HG02884 (cell line): ENCODE results near the gene IFIT1B.
"Not testable (repeated sequence)": the region's sequence is repeated elsewhere in the genome, so short reads cannot be mapped to it uniquely, and the experiment has no call there.

ENCODE experiments used
- ATAC-seq: cut with Tn5 transposase; IDR thresholded peaks from one replicate; pipeline ENCODE4 v1.9.1; 2021; ENCODE audit warnings: mild to moderate bottlenecking, moderate library complexity; ENCODE audit not compliant: unreplicated experiment

The IFIT1B gene

GRCh38 chr10:89373916-89374711, 3.7 kb upstream of the IFIT1B start:
- no peak for ATAC-seq

- no peak for ATAC-seq
Observed at GRCh38 chr10:89374713-89375141, 3.1 kb upstream of the IFIT1B start.

- ATAC-seq = no peak
Observed at GRCh38 chr10:89379103-89379502, 1.2 kb downstream of the IFIT1B start.

DNA sequence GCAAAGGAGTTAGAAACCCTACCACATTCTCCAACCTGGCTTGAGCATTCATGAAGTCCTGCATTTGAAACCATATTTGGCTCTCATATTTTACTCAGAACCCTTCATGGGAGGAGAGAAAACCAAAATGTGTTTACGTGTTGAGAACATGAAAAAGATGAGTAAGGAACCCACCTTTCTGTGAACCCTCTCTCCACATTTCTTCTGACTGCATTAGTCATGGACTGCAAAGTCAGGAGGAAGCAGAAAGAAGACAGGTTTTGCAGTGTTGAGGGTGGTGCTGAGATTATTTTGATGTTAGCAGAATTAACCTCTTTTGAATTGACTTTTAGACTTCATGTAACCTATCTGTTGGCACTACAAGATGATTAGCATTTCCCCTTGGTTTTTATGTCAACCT, 4.9 kb downstream of the IFIT1B start:
- no peak for ATAC-seq

GRCh38 chr10:89384474-89385340, 6.9 kb downstream of the IFIT1B start:
- no peak for ATAC-seq

GRCh38 chr10:89388806-89389205, 10.9 kb downstream of the IFIT1B start:
- ATAC-seq = no peak

DNA sequence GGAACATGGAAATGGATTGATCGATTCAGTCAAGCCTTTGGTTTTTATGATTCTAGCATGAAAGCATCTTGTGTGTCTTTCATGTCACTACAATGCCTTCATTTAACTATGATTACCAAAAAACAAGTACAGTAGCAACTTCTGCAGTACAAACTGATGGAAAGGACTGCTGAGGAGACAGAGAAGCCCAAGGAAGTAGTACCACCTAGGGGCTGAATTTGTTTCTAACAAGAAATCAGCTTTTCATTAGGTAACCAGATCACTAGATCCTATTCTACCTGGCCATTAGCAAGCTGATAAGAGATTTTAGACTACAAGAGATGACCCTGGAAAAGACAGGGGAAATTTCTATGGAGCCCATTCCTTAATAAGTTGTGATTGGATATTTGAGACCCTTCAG, 11.4 kb downstream of the IFIT1B start:
- no peak for ATAC-seq

GRCh38 chr10:89390476-89391225, 12.8 kb downstream of the IFIT1B start:
- ATAC-seq = no peak

DNA sequence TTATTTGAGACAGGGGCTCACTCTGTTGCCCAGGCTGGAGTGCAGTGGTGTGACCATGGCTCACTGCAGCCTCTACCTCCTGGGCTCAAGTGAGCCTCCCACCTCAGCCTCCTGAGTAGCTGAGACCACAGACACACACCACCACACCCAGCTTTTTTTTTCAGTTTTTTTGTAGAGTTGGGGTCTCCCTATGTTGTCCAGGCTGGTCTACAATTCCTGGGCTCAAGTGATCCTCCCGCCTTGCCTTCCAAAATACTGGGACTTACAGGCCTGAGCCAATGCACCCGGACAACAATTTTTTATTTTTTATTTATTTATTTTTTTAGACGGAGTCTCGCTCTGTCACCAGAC, 13.3 kb downstream of the IFIT1B start:
- ATAC-seq = not testable (repeated sequence)

GRCh38 chr10:89391907-89392756, 14.3 kb downstream of the IFIT1B start, which contains the start of gene IFIT1:
Gene IFIT1 (plus strand): TSS chr10:89392623. CDS start chr10:89392713, 90 bp downstream.
- ATAC-seq = peak; percentile 88

GRCh38 chr10:89392974-89393373, 15.1 kb downstream of the IFIT1B start:
- ATAC-seq = peak; percentile 41

DNA sequence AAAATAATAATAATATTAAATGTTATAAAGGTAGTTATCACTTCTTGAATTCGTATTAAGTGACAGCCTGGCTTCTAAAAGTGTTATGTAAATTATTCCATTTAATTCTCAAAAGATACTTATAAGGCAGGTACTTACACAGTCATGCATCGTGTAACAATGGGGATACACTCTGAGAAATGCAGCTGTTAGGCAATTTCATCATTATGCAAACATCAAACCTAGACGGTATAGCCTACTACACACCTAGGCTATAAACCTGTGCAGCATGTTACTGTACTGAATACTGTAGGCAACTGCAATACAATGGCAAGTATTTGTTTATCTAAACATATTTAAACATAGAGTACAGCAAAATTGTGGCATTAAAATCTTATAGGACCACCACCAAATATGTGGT, 16.0 kb downstream of the IFIT1B start:
- ATAC-seq = no peak

- ATAC-seq = no peak
Observed at GRCh38 chr10:89395141-89395540, 17.3 kb downstream of the IFIT1B start.

DNA sequence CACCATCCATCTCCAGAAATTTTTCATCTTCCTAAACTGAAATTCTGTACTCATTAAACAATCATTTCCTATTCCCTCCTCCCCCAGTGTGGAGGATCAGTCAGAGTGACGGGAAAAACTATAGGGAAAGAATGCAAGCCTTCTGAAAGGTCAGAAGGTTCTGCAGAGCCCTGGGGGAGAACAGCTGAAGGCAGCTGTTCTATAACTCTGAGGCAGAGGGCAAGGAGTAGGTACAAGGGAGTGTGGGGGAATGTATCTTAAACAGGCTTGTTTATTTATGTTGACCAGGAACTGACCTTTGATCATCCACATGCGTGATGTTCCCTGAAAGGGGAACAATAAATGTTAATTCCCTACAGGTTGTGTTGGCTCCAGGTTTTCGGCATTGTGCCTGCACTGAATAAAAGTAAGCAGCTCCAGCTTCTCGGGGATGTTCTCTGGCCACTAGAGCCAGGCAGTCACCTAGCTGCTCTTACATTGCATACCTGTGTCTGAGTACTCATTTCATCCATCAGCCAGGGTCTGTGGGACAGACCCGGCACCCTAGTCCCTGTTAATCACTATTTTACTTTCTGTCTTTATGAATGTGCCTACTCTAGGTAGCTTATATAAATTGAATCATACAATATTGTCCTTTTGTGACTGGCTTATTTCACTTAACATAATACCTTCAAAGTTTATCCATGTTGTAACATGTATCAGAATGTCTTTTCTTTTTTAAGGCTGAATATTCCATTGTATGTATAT, 20.3 kb downstream of the IFIT1B start:
- ATAC-seq = no peak

GRCh38 chr10:89399956-89400355, 22.1 kb downstream of the IFIT1B start:
- no peak for ATAC-seq

DNA sequence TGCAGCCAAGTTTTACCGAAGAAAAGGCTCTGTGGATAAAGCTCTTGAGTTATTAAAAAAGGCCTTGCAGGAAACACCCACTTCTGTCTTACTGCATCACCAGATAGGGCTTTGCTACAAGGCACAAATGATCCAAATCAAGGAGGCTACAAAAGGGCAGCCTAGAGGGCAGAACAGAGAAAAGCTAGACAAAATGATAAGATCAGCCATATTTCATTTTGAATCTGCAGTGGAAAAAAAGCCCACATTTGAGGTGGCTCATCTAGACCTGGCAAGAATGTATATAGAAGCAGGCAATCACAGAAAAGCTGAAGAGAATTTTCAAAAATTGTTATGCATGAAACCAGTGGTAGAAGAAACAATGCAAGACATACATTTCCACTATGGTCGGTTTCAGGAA, 25.2 kb downstream of the IFIT1B start:
- ATAC-seq = no peak

DNA sequence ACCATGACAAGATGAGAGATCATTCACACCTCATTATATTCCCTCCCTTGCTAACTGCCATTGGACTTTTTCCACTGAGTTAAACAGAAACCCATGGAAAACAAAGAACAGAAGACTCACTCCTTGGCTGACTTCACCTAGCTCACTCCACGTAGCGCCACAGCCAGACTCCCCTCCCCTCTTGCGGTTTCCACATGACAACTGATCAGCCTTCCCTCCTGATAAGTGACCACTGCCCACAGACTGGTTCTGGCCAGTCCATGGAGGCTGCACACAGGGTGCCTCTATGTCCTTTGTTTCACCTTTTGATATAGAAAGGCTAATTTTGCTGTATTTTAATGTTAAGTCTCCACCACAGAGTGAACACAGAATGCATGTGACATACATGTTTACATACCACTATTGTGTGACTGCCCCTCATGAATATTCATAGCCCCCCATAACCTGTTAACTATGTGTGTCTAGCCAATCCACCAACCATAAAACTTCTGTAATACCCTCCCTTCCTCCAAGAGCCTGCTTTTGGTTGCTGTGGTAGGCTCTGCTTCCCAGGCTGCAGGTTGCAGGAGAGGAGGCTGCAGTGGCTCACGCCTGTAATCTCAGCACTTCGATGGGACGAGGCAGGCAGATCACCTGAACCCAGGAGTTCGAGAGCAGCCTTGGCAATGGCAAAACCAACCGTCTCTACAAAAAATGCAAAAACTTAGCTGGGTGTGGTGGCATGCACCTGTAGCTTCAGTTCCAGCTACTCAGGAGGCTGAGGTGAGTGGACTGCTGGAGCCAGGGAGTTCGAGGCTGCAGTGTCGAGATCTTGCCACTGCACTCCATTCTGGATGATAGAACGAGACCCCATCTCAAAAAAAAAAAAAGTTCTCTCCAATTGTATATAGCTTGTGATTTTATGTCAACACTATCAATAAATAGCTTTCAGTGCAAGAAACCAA, 26.5 kb downstream of the IFIT1B start:
- ATAC-seq = no peak

- not testable (repeated sequence) for ATAC-seq
Observed at GRCh38 chr10:89406178-89406577, 28.3 kb downstream of the IFIT1B start.
